Measurements from ENCODE around the gene KCNQ5. TPM values are rescaled to one million over a fixed set of nuclear protein-coding genes. Genes with fewer than 3 reads are reported as not detected.

KCNQ5 gene
- total and polyA plus RNA-seq, 2 donors, result 1.0 to 1.7 TPM

DNA sequence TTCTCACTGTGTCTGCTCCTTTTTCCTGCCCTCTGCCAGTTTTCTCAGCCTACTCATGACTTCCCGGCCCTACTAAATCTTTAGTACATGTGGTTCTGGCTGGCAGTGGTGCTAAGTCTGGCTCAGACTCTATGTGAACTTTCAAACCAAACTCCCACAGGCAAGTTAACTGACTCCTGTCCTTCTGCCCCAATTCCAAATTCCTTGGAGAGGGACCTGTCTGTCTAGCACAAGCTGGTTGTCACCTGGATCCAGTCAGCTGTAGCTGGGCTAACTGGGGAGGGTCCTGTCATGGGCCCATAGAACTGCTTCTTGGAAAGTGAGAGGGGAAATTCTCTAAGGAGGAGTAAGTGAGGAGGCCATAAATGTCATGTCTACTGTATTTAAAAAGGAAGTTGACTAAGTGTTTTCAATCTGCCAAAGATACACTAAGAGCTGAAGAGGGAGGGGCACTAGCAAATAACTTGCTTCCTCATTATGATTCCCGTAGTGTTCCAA, 240.1 kb downstream of the KCNQ5 start:
- DNase-seq (ENCODE audit: low read depth in 6 of 9, low spot score in 9 of 9), result no peak
- Histone ChIP-seq H3K4me1 (ENCODE audit: control insufficient read depth in 2 of 2, insufficient read depth in 2 of 2, low read length in 2 of 2) (no peaks in the 10 kb centered on the region), H3K27ac (ENCODE audit: low read depth in 1 of 2, low read length in 1 of 2) (no peak overlapping the region), H3K4me3 (ENCODE audit: low read length in 2 of 2) (no peak overlapping the region), H3K9me3 (ENCODE audit: control insufficient read depth in 2 of 2, insufficient read depth in 1 of 2, low read length in 1 of 2) (no peaks in the 10 kb centered on the region), H3K36me3 (ENCODE audit: control insufficient read depth in 2 of 2, insufficient read depth in 2 of 2, low read length in 1 of 2) (no peaks in the 10 kb centered on the region), H3K27me3 (ENCODE audit: control insufficient read depth in 2 of 2, insufficient read depth in 1 of 2, low read length in 1 of 2) (no peaks in the 10 kb centered on the region)
- 66% methylated on average over 2 of the region's 2 CpGs for WGBS

DNA sequence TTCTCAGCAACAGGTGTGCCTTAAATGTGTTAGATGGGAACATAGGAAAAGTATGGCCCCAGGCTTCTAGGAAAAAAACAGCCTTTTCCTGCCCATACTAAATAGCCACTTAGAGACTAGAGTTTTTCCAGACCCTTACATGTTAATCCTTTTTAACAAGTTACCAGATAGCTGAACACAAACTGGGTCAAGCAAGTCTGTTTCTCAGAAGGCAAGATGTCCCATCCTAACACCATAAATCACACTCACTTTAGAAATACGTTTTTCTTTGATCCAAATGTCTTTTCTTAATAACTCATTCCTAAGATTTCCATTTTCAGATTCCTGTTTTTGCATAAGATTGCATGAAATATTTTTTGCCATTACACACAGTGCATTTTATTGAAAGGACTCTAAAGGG, 241.3 kb downstream of the KCNQ5 start:
- DNase-seq (ENCODE audit: low read depth in 6 of 9, low spot score in 9 of 9), result no peak
- WGBS, result 87% methylated on average over 1 of the region's 1 CpG
- Histone ChIP-seq H3K4me3 (ENCODE audit: low read length in 2 of 2) (no peak overlapping the region), H3K4me1 (ENCODE audit: control insufficient read depth in 2 of 2, insufficient read depth in 2 of 2, low read length in 2 of 2) (no peaks in the 10 kb centered on the region), H3K27me3 (ENCODE audit: control insufficient read depth in 2 of 2, insufficient read depth in 1 of 2, low read length in 1 of 2) (no peaks in the 10 kb centered on the region), H3K9me3 (ENCODE audit: control insufficient read depth in 2 of 2, insufficient read depth in 1 of 2, low read length in 1 of 2) (no peaks in the 10 kb centered on the region), H3K36me3 (ENCODE audit: control insufficient read depth in 2 of 2, insufficient read depth in 2 of 2, low read length in 1 of 2) (no peaks in the 10 kb centered on the region), H3K27ac (ENCODE audit: low read depth in 1 of 2, low read length in 1 of 2) (no peak overlapping the region)

DNA sequence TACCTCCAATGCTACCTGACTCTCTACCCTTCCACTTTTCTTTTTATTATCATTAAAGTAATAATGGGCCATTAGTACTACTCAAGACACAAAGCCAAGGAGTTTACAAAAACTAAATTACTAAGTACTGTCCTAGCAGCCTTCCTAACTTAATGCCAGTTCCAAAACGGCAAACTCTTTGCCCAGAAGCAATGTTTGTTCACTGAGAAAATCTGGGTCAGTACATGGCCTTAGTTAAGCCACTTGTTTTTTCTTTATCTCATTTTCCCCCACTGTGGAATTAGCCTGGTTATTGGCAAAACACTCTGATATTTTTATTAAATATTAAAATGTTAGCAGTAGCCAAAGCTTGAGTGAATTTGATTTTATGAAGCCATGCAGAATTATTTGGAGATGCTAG, 242.4 kb downstream of the KCNQ5 start:
- WGBS, result 99% methylated on average over 1 of the region's 1 CpG

DNA sequence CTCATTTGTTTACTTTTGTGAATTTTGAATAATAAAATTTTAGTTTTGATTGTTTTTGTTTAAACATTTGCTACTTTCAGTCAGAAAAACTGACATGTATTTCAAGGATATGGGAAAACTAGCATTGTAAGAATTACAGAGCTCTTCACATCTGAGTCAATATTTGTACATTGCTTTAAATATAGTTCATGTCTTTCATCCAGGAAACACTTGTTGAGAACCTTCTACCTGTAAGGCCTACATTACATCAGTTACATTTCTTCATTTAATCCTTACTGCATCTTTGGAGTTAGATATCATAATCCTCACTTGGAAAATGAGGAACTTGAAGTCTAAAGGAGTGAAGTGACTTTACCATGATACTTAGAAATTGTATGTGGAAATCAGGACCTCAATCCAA, 242.9 kb downstream of the KCNQ5 start:
- H3K27ac ChIP-seq (ENCODE audit: low read depth in 1 of 2, low read length in 1 of 2), result no peak overlapping the region
- H3K27me3 ChIP-seq (ENCODE audit: control insufficient read depth in 2 of 2, insufficient read depth in 1 of 2, low read length in 1 of 2), result no peaks in the 10 kb centered on the region
- H3K4me1 ChIP-seq (ENCODE audit: control insufficient read depth in 2 of 2, insufficient read depth in 2 of 2, low read length in 2 of 2), result no peaks in the 10 kb centered on the region
- H3K36me3 ChIP-seq (ENCODE audit: control insufficient read depth in 2 of 2, insufficient read depth in 2 of 2, low read length in 1 of 2), result no peaks in the 10 kb centered on the region
- H3K4me3 ChIP-seq (ENCODE audit: low read length in 2 of 2), result no peak overlapping the region
- no peaks in the 10 kb centered on the region for H3K9me3 ChIP-seq (ENCODE audit: control insufficient read depth in 2 of 2, insufficient read depth in 1 of 2, low read length in 1 of 2)
- DNase-seq (ENCODE audit: low read depth in 6 of 9, low spot score in 9 of 9), result no peak

More for the DNA sequence above, 242.4 kb downstream of the KCNQ5 start:
- H3K36me3 ChIP-seq (ENCODE audit: control insufficient read depth in 2 of 2, insufficient read depth in 2 of 2, low read length in 1 of 2), result no peaks in the 10 kb centered on the region
- no peaks in the 10 kb centered on the region for H3K9me3 ChIP-seq (ENCODE audit: control insufficient read depth in 2 of 2, insufficient read depth in 1 of 2, low read length in 1 of 2)
- H3K27me3 ChIP-seq (ENCODE audit: control insufficient read depth in 2 of 2, insufficient read depth in 1 of 2, low read length in 1 of 2), result no peaks in the 10 kb centered on the region
- DNase-seq (ENCODE audit: low read depth in 6 of 9, low spot score in 9 of 9), result no peak
- H3K4me3 ChIP-seq (ENCODE audit: low read length in 2 of 2), result no peak overlapping the region
- H3K4me1 ChIP-seq (ENCODE audit: control insufficient read depth in 2 of 2, insufficient read depth in 2 of 2, low read length in 2 of 2), result no peaks in the 10 kb centered on the region
- no peak overlapping the region for H3K27ac ChIP-seq (ENCODE audit: low read depth in 1 of 2, low read length in 1 of 2)

DNA sequence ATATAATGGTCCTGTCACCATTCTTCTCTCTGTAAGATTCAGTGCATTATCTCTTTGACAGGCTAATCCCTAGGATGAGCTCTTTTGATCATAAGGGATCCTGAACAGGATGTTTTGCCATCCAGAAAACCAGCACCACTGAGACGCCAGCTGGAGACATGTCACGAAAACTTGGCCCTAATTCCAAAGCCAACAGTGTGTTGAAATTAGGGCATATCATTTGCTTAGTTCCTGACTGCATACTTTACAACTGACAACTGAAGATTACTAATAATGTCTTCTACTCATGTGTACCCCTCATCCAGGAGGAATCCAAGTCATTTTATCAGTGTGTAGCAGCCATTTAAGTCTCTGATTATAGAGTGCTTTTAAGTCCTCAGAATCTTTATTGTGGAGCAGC, 243.6 kb downstream of the KCNQ5 start:
- no peaks in the 10 kb centered on the region for H3K9me3 ChIP-seq (ENCODE audit: control insufficient read depth in 2 of 2, insufficient read depth in 1 of 2, low read length in 1 of 2)
- no peak overlapping the region for H3K27ac ChIP-seq (ENCODE audit: low read depth in 1 of 2, low read length in 1 of 2)
- H3K4me3 ChIP-seq (ENCODE audit: low read length in 2 of 2), result no peak overlapping the region
- 97% methylated on average over 2 of the region's 2 CpGs for WGBS
- DNase-seq (ENCODE audit: low read depth in 6 of 9, low spot score in 9 of 9), result no peak
- H3K4me1 ChIP-seq (ENCODE audit: control insufficient read depth in 2 of 2, insufficient read depth in 2 of 2, low read length in 2 of 2), result no peaks in the 10 kb centered on the region
- H3K27me3 ChIP-seq (ENCODE audit: control insufficient read depth in 2 of 2, insufficient read depth in 1 of 2, low read length in 1 of 2), result no peaks in the 10 kb centered on the region
- H3K36me3 ChIP-seq (ENCODE audit: control insufficient read depth in 2 of 2, insufficient read depth in 2 of 2, low read length in 1 of 2), result no peaks in the 10 kb centered on the region

DNA sequence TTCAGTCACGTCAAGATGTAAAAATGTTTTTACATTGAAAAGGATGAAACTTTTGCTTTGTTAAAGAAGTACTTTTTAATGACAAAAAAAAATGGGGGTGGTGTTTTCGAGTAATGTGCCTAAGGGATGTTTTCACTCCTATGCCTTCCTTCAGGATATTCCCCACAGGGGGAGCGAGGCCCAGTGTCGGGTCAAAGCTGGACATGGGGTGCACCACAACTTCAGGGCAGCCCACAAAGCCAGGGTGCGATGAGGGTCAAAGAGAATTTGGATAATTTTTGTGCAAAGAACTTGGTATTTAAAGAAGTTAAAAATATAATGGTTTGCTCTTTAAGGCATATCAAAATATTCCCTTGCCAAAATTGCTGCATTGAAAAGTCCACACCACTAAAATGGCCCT, 247.8 kb downstream of the KCNQ5 start:
- Histone ChIP-seq H3K27me3 (ENCODE audit: control insufficient read depth in 2 of 2, insufficient read depth in 1 of 2, low read length in 1 of 2) (no peaks in the 10 kb centered on the region), H3K36me3 (ENCODE audit: control insufficient read depth in 2 of 2, insufficient read depth in 2 of 2, low read length in 1 of 2) (no peaks in the 10 kb centered on the region), H3K9me3 (ENCODE audit: control insufficient read depth in 2 of 2, insufficient read depth in 1 of 2, low read length in 1 of 2) (no peaks in the 10 kb centered on the region), H3K4me3 (ENCODE audit: low read length in 2 of 2) (no peak overlapping the region), H3K4me1 (ENCODE audit: control insufficient read depth in 2 of 2, insufficient read depth in 2 of 2, low read length in 2 of 2) (no peaks in the 10 kb centered on the region), H3K27ac (ENCODE audit: low read depth in 1 of 2, low read length in 1 of 2) (no peak overlapping the region)
- no peak for DNase-seq (ENCODE audit: low read depth in 6 of 9, low spot score in 9 of 9)
- WGBS, result 97% methylated on average over 5 of the region's 5 CpGs

DNA sequence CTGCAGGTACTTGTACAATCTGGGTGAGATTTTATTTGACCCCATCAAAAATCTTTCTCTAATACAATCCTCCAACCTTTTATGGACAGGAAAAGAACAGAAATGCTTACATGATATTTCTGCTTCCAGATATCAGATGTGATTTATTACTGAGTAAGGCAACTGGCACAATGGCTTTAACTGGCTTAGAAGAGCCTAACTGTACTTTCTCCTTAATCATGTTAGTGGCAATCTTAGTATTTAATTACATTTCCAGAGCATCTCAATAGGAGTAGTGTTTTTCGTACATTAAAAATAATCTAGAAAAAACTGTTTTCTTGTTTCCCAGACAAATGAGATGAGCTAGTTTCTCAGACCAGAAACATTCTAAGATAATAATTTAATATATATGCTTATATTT, 251.6 kb downstream of the KCNQ5 start:
- no peak for DNase-seq (ENCODE audit: low read depth in 6 of 9, low spot score in 9 of 9)
- no peak overlapping the region for H3K4me3 ChIP-seq (ENCODE audit: low read length in 2 of 2)
- no peaks in the 10 kb centered on the region for H3K27me3 ChIP-seq (ENCODE audit: control insufficient read depth in 2 of 2, insufficient read depth in 1 of 2, low read length in 1 of 2)
- H3K9me3 ChIP-seq (ENCODE audit: control insufficient read depth in 2 of 2, insufficient read depth in 1 of 2, low read length in 1 of 2), result no peaks in the 10 kb centered on the region
- H3K27ac ChIP-seq (ENCODE audit: low read depth in 1 of 2, low read length in 1 of 2), result no peak overlapping the region
- H3K36me3 ChIP-seq (ENCODE audit: control insufficient read depth in 2 of 2, insufficient read depth in 2 of 2, low read length in 1 of 2), result no peaks in the 10 kb centered on the region
- 96% methylated on average over 1 of the region's 1 CpG for WGBS
- no peaks in the 10 kb centered on the region for H3K4me1 ChIP-seq (ENCODE audit: control insufficient read depth in 2 of 2, insufficient read depth in 2 of 2, low read length in 2 of 2)

DNA sequence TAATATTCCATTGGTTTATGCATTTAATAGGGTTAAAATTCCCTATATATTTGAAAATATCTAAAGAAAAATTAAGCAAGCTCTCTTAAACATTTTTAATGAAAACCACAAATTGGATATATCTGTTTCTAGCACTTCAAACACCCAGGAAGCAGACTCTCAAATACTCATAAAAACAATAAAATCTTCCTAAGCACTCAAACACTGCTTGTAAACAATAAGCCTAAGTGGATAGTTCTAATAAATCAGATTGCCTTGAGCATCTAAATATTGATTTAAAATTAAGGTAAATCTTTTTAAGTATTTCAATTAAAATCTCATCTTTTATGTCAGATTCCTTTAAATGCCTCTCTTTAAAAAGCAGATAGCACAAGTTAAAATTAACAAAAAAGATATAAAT, 254.4 kb downstream of the KCNQ5 start:
- Histone ChIP-seq H3K4me3 (ENCODE audit: low read length in 2 of 2) (no peak overlapping the region), H3K9me3 (ENCODE audit: control insufficient read depth in 2 of 2, insufficient read depth in 1 of 2, low read length in 1 of 2) (no peaks in the 10 kb centered on the region), H3K27me3 (ENCODE audit: control insufficient read depth in 2 of 2, insufficient read depth in 1 of 2, low read length in 1 of 2) (no peaks in the 10 kb centered on the region), H3K36me3 (ENCODE audit: control insufficient read depth in 2 of 2, insufficient read depth in 2 of 2, low read length in 1 of 2) (no peaks in the 10 kb centered on the region), H3K27ac (ENCODE audit: low read depth in 1 of 2, low read length in 1 of 2) (no peak overlapping the region), H3K4me1 (ENCODE audit: control insufficient read depth in 2 of 2, insufficient read depth in 2 of 2, low read length in 2 of 2) (no peaks in the 10 kb centered on the region)
- no peak for DNase-seq (ENCODE audit: low read depth in 6 of 9, low spot score in 9 of 9)

DNA sequence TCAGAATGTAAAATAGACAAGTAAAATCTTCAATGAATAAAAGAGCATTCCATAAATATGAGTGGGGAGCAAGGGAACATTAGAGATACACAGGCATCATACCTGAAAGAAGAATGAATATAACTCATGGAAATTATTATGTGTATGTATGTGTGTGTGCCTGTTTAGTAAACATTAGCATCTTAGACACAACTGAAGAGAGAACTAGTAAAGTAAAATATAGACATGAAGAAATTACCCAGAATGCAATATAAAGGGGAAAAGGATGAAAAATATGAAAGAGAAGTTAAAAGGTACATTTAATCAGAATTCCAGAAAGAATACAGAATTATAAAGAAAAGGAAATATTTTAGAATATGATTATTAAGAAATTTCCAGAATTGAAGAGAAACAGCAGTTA, 264.3 kb downstream of the KCNQ5 start:
- H3K9me3 ChIP-seq (ENCODE audit: control insufficient read depth in 2 of 2, insufficient read depth in 1 of 2, low read length in 1 of 2), result no peaks in the 10 kb centered on the region
- DNase-seq (ENCODE audit: low read depth in 6 of 9, low spot score in 9 of 9), result no peak
- H3K4me1 ChIP-seq (ENCODE audit: control insufficient read depth in 2 of 2, insufficient read depth in 2 of 2, low read length in 2 of 2), result no peaks in the 10 kb centered on the region
- no peaks in the 10 kb centered on the region for H3K27me3 ChIP-seq (ENCODE audit: control insufficient read depth in 2 of 2, insufficient read depth in 1 of 2, low read length in 1 of 2)
- H3K36me3 ChIP-seq (ENCODE audit: control insufficient read depth in 2 of 2, insufficient read depth in 2 of 2, low read length in 1 of 2), result no peaks in the 10 kb centered on the region
- H3K27ac ChIP-seq (ENCODE audit: low read depth in 1 of 2, low read length in 1 of 2), result no peak overlapping the region
- no peak overlapping the region for H3K4me3 ChIP-seq (ENCODE audit: low read length in 2 of 2)

DNA sequence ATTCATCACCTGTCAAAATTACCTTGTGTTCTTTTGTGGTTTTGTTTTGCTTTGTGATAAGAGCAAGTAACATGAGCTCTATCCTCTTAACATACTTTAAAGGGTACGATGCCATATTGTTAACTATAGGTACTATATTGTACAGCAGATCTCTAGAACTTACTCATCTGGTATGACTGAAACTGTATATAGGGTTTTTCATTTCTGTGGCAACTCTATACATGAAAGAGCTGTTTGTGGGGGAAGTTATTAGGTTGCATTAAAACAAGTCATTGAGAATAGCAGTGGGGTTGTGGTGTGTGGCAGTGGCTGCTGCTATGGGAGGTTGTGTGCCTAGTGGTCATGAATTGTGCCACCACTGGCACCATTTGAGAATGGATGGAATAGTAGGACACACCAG, 268.4 kb downstream of the KCNQ5 start:
- Histone ChIP-seq H3K27ac (ENCODE audit: low read depth in 1 of 2, low read length in 1 of 2) (no peak overlapping the region), H3K27me3 (ENCODE audit: control insufficient read depth in 2 of 2, insufficient read depth in 1 of 2, low read length in 1 of 2) (no peaks in the 10 kb centered on the region), H3K4me1 (ENCODE audit: control insufficient read depth in 2 of 2, insufficient read depth in 2 of 2, low read length in 2 of 2) (no peaks in the 10 kb centered on the region), H3K36me3 (ENCODE audit: control insufficient read depth in 2 of 2, insufficient read depth in 2 of 2, low read length in 1 of 2) (no peaks in the 10 kb centered on the region), H3K9me3 (ENCODE audit: control insufficient read depth in 2 of 2, insufficient read depth in 1 of 2, low read length in 1 of 2) (no peaks in the 10 kb centered on the region), H3K4me3 (ENCODE audit: low read length in 2 of 2) (no peak overlapping the region)
- 70% methylated on average over 1 of the region's 1 CpG for WGBS
- DNase-seq (ENCODE audit: low read depth in 6 of 9, low spot score in 9 of 9), result no peak

Data from thymus (tissue), 11 donors.